Ascending aorta (tissue), 2 donors: ENCODE measurements around the gene NHERF2. TPM values are rescaled to one million over a fixed set of nuclear protein-coding genes. Genes with fewer than 3 reads are reported as not detected.

Experiments used
- DNase-seq, 2 donors: peaks; one replicate each; pipeline ENCODE4 v3.0.0-alpha.2; 2019; ENCODE audit warnings: low spot score in 2 of 2
- H3K27ac ChIP-seq, 2 donors: fragments of 200-600 bp; sonication (generic); one replicate each; pipeline ENCODE4 v1.5.1; 2016 to 2017; ENCODE audit warnings: mild to moderate bottlenecking in 1 of 2
- H3K27me3 ChIP-seq: fragments of 200-600 bp; sonication (generic); one replicate; pipeline ENCODE4 v1.5.1; 2017
- H3K36me3 ChIP-seq, 2 donors: fragments of 200-600 bp; sonication (generic); one replicate each; pipeline ENCODE4 v1.5.1; 2016
- H3K4me1 ChIP-seq, 2 donors: fragments of 200-600 bp; sonication (generic); one replicate each; pipeline ENCODE4 v1.5.1; 2016 to 2017; ENCODE audit warnings: mild to moderate bottlenecking in 1 of 2
- H3K4me3 ChIP-seq, 2 donors: fragments of 200-600 bp; sonication (generic); one replicate each; pipeline ENCODE4 v1.5.1; 2016 to 2017; ENCODE audit warnings: mild to moderate bottlenecking in 1 of 2
- H3K9me3 ChIP-seq, 2 donors: fragments of 200-600 bp; sonication (generic); one replicate each; pipeline ENCODE4 v1.5.1; 2016
- intact Hi-C: fragments of 100-400 bp; cut with DNase I; formaldehyde crosslinking; loops from one replicate; pipeline ENCODE4 v1.15.1; 2023
- total RNA-seq: library from RNA; depleted of rRNA; stranded (reverse); fragments of >200 nt; gene quantifications from one replicate; pipeline ENCODE4 v1.1.0, GENCODE V29; 2016
- TF ChIP-seq, protein P1 (sequence below), 3 experiments: fragments of 200-600 bp in 2 of 3; fragments of 450-650 bp in 1 of 3; sonication (generic) in 2 of 3; IDR thresholded peaks; one replicate each; pipeline ENCODE4 v1.5.1; 2016 to 2019; ENCODE audit warnings: antibody characterized with exemption in 3 of 3, mild to moderate bottlenecking in 1 of 3, moderate library complexity in 1 of 3

The NHERF2 gene
- total RNA-seq, 1 donor from 2014 or later, result 123 TPM

DNA sequence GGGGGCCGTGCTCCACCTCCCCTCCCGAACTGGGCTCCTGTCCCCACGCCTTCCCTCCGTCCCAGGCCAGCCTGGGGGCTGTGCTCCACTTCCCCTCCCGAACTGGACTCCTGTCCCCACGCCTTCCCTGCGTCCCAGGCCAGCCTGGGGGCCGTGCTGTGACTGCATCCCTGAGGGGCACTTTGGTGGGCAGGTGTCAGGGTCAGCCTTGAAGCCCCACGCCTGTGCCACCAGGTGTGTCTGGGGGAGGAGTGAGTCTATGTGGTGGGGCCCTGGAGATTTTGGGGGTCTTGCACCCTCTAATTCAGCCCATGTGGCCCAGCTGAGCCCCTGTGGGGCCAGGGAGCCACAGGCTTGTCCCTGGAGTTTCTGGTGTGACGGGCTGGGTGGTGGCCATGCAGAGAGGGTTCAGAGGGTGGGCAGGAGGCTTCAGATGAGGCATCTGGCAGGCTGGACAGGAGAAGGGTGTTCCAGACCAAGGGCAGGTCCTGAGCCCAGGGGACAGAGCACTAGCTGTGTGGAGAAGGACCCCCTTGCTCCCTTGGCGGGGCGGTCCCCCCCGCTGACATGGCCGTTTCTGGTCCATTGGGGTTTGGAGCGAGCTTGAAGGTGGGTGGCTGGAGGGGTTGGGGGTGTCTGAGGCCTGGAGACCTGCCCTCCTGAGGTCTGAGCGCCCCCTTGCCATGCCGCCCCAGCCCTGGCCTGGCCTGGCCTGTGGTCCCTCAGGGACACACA is 8.2 kb downstream of the NHERF2 start:
- intact Hi-C loops, result loop anchor here (1.0 kb wide), 2 partner anchors 9 to 12 kb away; partner anchors contain the start of genes NHERF2, NTHL1 and TSC2
- Histone ChIP-seq H3K9me3 (no peaks in the 10 kb centered on the region), H3K36me3 (peaks cover 4 to 15% of the 10 kb centered on the region in 2 donors), H3K27me3 (no peaks in the 10 kb centered on the region), H3K4me1 (peaks cover 23 to 46% of the 10 kb centered on the region in 2 donors), H3K4me3 (peak overlapping the region; percentile 47 to 53), H3K27ac (peak overlapping the region; percentile 83 to 96)
- TF ChIP-seq, protein P1, sequence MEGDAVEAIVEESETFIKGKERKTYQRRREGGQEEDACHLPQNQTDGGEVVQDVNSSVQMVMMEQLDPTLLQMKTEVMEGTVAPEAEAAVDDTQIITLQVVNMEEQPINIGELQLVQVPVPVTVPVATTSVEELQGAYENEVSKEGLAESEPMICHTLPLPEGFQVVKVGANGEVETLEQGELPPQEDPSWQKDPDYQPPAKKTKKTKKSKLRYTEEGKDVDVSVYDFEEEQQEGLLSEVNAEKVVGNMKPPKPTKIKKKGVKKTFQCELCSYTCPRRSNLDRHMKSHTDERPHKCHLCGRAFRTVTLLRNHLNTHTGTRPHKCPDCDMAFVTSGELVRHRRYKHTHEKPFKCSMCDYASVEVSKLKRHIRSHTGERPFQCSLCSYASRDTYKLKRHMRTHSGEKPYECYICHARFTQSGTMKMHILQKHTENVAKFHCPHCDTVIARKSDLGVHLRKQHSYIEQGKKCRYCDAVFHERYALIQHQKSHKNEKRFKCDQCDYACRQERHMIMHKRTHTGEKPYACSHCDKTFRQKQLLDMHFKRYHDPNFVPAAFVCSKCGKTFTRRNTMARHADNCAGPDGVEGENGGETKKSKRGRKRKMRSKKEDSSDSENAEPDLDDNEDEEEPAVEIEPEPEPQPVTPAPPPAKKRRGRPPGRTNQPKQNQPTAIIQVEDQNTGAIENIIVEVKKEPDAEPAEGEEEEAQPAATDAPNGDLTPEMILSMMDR (IDR thresholded peaks at IDR 0.05), result no peak
- no peak for DNase-seq

DNA sequence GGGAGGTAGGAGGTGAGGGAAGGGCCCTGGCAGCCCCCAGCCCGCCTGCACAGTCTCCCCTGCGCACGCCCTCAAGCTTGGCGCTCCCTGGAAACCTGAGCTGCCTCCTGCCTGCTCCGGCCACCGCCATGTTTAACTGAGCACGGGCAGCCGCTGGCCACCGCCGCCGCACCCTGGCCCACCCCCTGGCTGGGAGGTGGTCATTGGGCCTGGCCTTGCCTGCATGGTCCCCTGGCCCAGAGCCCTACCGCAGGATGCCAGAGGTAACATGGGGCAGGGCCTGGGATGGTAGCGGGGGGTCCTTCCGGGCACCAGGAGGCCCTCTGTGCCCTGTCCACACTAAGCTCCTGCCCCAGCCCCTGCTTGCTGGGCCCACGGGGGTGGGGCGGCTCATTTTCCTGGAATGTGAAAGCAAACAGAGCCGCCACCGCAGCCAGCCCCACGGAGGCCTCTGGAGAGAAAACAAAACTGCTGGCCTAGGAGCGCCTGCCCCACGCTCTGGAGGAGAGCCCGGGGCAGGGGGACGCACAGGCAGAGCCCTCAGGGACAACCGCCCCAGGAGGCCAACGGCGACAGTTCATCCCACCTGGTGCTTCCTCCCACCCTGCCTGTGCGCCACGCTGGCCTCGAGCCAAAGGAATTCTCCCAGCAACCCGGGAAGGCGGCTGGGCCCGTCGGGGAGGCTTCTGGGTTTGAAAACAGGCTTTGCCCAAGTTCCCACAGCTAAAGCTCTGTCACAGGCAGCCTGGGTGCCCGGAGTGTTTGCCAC is 8.9 kb downstream of the NHERF2 start:
- H3K27me3 ChIP-seq, result no peaks in the 10 kb centered on the region
- peak overlapping the region; percentile 47 to 53 for H3K4me3 ChIP-seq
- peak overlapping the region; percentile 83 to 96 for H3K27ac ChIP-seq
- H3K36me3 ChIP-seq, result peaks cover 4 to 15% of the 10 kb centered on the region in 2 donors
- DNase-seq, result peak in 1 of 2 donors; percentile 85
- intact Hi-C loops, result loop anchor here (1.0 kb wide), 2 partner anchors 9 to 12 kb away; partner anchors contain the start of genes NHERF2, NTHL1 and TSC2
- no peaks in the 10 kb centered on the region for H3K9me3 ChIP-seq
- peaks cover 23 to 46% of the 10 kb centered on the region in 2 donors for H3K4me1 ChIP-seq
- TF ChIP-seq, protein P1 (IDR thresholded peaks at IDR 0.05), result no peak

DNA sequence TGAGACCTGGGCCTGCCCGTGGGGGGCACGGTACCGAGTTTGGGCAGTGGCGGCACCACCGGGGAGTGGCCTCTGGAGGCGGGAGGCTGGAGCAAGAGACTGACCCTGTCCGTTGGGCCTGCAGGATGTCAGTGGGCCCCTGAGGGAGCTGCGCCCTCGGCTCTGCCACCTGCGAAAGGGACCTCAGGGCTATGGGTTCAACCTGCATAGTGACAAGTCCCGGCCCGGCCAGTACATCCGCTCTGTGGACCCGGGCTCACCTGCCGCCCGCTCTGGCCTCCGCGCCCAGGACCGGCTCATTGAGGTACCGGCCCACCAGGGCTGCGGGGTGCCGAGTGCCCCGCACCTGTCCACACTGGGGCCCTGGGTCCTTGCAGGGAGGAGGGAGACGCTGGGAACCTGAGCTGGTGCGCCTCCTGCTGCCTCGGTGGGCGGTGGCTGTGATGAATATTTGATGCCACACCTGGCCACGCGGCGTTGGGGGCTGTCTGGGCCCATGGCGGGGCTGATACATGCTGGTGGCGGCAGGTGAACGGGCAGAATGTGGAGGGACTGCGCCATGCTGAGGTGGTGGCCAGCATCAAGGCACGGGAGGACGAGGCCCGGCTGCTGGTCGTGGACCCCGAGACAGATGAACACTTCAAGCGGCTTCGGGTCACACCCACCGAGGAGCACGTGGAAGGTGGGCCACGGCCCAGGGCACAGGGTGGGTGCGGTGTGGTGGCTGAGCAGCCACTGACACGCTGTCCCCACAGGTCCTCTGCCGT is 9.7 kb downstream of the NHERF2 start:
- H3K4me1 ChIP-seq, result peaks cover 23 to 46% of the 10 kb centered on the region in 2 donors

DNA sequence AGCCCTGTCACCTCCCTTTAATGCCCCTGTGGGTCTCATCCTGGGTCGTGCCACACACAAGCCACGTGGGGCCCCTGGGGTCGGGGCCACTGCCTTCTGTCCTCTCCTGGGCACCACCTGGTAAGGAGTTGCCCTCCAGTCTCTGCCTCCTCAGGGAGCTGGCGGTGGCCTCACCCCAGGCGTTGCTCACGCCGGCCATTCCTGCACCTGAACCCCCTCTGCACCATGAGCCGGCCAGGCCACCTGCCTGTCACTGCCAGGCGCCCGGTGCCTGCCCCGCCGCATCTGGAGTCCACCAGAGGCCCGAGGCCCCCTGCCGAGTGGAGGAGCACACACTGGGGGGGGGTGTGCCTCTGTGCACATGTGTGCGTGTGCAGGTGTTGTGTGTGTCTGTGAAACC is 10.4 kb downstream of the NHERF2 start:
- DNase-seq, result no peak
- no peaks in the 10 kb centered on the region for H3K9me3 ChIP-seq
- intact Hi-C loops, result no loop called here
- no peaks in the 10 kb centered on the region for H3K27me3 ChIP-seq
- peaks cover 4 to 15% of the 10 kb centered on the region in 2 donors for H3K36me3 ChIP-seq
- peaks cover 23 to 44% of the 10 kb centered on the region in 2 donors for H3K4me1 ChIP-seq
- TF ChIP-seq, protein P1 (IDR thresholded peaks at IDR 0.05), result no peak
- H3K4me3 ChIP-seq, result no peak overlapping the region
- H3K27ac ChIP-seq, result peak overlapping the region; percentile 83 to 96

More for the DNA sequence above, 9.7 kb downstream of the NHERF2 start:
- no peak for DNase-seq
- H3K36me3 ChIP-seq, result peaks cover 4 to 15% of the 10 kb centered on the region in 2 donors
- H3K4me3 ChIP-seq, result peak overlapping the region; percentile 47 to 53
- peak overlapping the region; percentile 83 to 96 for H3K27ac ChIP-seq
- TF ChIP-seq, protein P1 (IDR thresholded peaks at IDR 0.05), result no peak
- no peaks in the 10 kb centered on the region for H3K27me3 ChIP-seq
- H3K9me3 ChIP-seq, result no peaks in the 10 kb centered on the region
- intact Hi-C loops, result no loop called here

DNA sequence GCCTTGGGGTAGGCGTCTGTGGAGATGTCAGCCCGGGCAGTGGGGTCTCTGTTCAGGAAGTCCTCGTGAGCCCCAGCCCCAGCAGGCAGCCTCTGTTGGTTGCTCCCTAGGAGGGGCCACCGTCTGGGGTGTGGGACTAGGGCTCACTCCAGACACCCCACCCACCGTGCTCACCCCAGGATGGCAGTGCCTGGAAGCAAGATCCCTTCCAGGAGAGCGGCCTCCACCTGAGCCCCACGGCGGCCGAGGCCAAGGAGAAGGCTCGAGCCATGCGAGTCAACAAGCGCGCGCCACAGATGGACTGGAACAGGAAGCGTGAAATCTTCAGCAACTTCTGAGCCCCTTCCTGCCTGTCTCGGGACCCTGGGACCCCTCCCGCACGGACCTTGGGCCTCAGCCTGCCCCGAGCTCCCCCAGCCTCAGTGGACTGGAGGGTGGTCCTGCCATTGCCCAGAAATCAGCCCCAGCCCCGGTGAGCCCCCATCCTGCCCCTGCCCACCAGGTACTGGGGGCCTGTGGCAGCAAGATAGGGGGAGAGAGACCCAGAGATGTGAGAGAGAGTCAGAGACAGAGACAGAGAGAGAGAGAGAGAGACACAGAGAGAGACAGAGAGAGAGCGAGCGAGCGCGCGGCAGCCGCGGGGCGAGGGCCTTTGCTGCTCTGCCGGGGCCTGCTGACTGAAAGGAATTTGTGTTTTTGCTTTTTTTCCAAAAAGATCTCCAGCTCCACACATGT is 11.1 kb downstream of the NHERF2 start:
- no peaks in the 10 kb centered on the region for H3K27me3 ChIP-seq
- peaks cover 4 to 15% of the 10 kb centered on the region in 2 donors for H3K36me3 ChIP-seq
- TF ChIP-seq, protein P1 (IDR thresholded peaks at IDR 0.05), result no peak
- peak overlapping the region; percentile 83 to 96 for H3K27ac ChIP-seq
- H3K4me1 ChIP-seq, result peaks cover 20 to 37% of the 10 kb centered on the region in 2 donors
- H3K4me3 ChIP-seq, result no peak overlapping the region
- intact Hi-C loops, result no loop called here
- H3K9me3 ChIP-seq, result no peaks in the 10 kb centered on the region
- DNase-seq, result no peak
